Peyer's patch (tissue), 4 donors: ENCODE data around the gene ARHGAP1.

Source experiments
- POLR2A ChIP-seq, 2 donors: fragments of 450-650 bp; IDR thresholded peaks; one replicate each; pipeline ENCODE4 v1.5.1; 2017; ENCODE audit warnings: antibody characterized with exemption in 2 of 2, mild to moderate bottlenecking in 2 of 2, moderate library complexity in 2 of 2
- TF ChIP-seq, protein P1 (sequence below), 6 experiments: fragments of 450-650 bp in 4 of 6; fragments of 200-600 bp in 2 of 6; sonication (generic) in 1 of 6; IDR thresholded peaks; one replicate each; pipeline ENCODE4 v1.5.1; 2017 to 2019; ENCODE audit warnings: antibody characterized with exemption in 6 of 6, mild to moderate bottlenecking in 3 of 6, moderate library complexity in 1 of 6

GRCh38 chr11:46655631-46656030, 44.8 kb downstream of the ARHGAP1 start:
- TF ChIP-seq, protein P1, sequence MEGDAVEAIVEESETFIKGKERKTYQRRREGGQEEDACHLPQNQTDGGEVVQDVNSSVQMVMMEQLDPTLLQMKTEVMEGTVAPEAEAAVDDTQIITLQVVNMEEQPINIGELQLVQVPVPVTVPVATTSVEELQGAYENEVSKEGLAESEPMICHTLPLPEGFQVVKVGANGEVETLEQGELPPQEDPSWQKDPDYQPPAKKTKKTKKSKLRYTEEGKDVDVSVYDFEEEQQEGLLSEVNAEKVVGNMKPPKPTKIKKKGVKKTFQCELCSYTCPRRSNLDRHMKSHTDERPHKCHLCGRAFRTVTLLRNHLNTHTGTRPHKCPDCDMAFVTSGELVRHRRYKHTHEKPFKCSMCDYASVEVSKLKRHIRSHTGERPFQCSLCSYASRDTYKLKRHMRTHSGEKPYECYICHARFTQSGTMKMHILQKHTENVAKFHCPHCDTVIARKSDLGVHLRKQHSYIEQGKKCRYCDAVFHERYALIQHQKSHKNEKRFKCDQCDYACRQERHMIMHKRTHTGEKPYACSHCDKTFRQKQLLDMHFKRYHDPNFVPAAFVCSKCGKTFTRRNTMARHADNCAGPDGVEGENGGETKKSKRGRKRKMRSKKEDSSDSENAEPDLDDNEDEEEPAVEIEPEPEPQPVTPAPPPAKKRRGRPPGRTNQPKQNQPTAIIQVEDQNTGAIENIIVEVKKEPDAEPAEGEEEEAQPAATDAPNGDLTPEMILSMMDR (IDR thresholded peaks at IDR 0.05) = no peak
- TF ChIP-seq POLR2A (IDR thresholded peaks at IDR 0.05) = no peak
